BLaER1 treated with 17β-estradiol and CSF1 and Interleukin-3, amounts not matched to agents 10 nM and 100 nM (cell line): Measurements from ENCODE around the gene MYH11.
"Not testable (repeated sequence)": the region's sequence is repeated elsewhere in the genome, so short reads cannot be mapped to it uniquely, and the experiment has no call there.

Experiments used
- H3K27ac ChIP-seq, 11 experiments: shearing (Covaris generic); formaldehyde crosslinking; 2 replicates each; pipeline ENCODE4 v1.8.1; 2022
- H3K27me3 ChIP-seq, 11 experiments: shearing (Covaris generic); formaldehyde crosslinking; 2 replicates each; pipeline ENCODE4 v1.8.1; 2022
- H3K36me3 ChIP-seq, 11 experiments: shearing (Covaris generic); formaldehyde crosslinking; 2 replicates each; pipeline ENCODE4 v1.8.1; 2022
- H3K4me1 ChIP-seq, 10 experiments: shearing (Covaris generic); formaldehyde crosslinking; 2 replicates each; pipeline ENCODE4 v1.8.1; 2022
- H3K4me2 ChIP-seq, 11 experiments: shearing (Covaris generic); formaldehyde crosslinking; 2 replicates each; pipeline ENCODE4 v1.8.1; 2022
- H3K4me3 ChIP-seq, 10 experiments: shearing (Covaris generic); formaldehyde crosslinking; 2 replicates each; pipeline ENCODE4 v1.8.1; 2022
- H3K9ac ChIP-seq, 11 experiments: shearing (Covaris generic); formaldehyde crosslinking; 2 replicates each; pipeline ENCODE4 v1.8.1; 2022
- H3K9me3 ChIP-seq, 11 experiments: shearing (Covaris generic); formaldehyde crosslinking; replicated peaks in 1 of 11; 2 replicates each; pipeline ENCODE4 v1.8.1; 2022
- H4K20me1 ChIP-seq, 11 experiments: shearing (Covaris generic); formaldehyde crosslinking; 2 replicates each; pipeline ENCODE4 v1.8.1; 2022
- Cebpa-rat ChIP-seq, 11 experiments: shearing (Covaris generic); IDR thresholded peaks; 2 replicates each; pipeline ENCODE4 v1.8.1; 2022

Gene MYH11

GRCh38 chr16:15735610-15736009 lies 121.2 kb downstream of the MYH11 start:
- Histone ChIP-seq H3K4me3 (no peak overlapping the region), H3K9me3 (peaks cover under 1 to 6% (median 2%) of the 10 kb centered on the region in 11 experiments; a peak in 20 of 22 replicates), H3K4me2 (no peak overlapping the region), H3K4me1 (peaks cover 21 to 42% (median 33%) of the 10 kb centered on the region in 10 experiments), H3K36me3 (peaks cover 0 to 72% (median 49%) of the 10 kb centered on the region in 11 experiments; a peak in 18 of 22 replicates), H3K9ac (no peak overlapping the region), H3K27ac (no peak overlapping the region), H4K20me1 (peaks cover 0 to 47% (median 0%) of the 10 kb centered on the region in 11 experiments; a peak in 5 of 22 replicates), H3K27me3 (no peaks in the 10 kb centered on the region)
- TF ChIP-seq Cebpa-rat (IDR thresholded peaks at IDR 0.05), result no peak

- Histone ChIP-seq H3K27ac (no peak overlapping the region), H3K4me2 (no peak overlapping the region), H3K27me3 (no peaks in the 10 kb centered on the region), H3K9ac (no peak overlapping the region), H3K9me3 (no peaks in the 10 kb centered on the region), H3K36me3 (peaks cover 4 to 73% (median 53%) of the 10 kb centered on the region in 11 experiments; a peak in 20 of 22 replicates), H3K4me3 (no peak overlapping the region), H3K4me1 (peaks cover 7 to 18% (median 13%) of the 10 kb centered on the region in 10 experiments), H4K20me1 (peaks cover 0 to 60% (median 0%) of the 10 kb centered on the region in 11 experiments; a peak in 8 of 22 replicates)
- TF ChIP-seq Cebpa-rat (IDR thresholded peaks at IDR 0.05), result no peak
These were observed 124.4 kb downstream of the MYH11 start for GRCh38 chr16:15732416-15732815.

DNA sequence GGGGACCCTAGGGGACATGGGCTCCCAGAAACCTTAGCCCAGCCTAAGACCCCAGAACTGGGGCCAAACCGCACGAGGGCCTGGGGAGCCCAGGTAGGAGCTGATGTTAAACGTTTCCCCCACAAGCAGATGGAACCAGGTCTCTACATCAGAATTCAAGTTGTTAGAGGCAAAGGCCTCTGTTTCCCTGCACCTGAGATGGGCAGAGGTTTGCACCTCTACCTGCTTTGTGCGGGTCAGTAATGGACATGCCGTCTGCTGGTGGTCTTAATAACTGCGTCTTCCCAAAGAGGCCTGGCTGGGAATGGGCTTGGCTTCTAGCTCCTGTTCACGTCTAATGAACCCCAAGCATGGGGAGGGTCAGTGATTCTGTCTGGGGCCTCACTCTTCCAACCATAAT lies 127.7 kb downstream of the MYH11 start:
- H3K4me1 ChIP-seq, result no peaks in the 10 kb centered on the region
- no peak overlapping the region for H3K9ac ChIP-seq
- no peaks in the 10 kb centered on the region for H3K27me3 ChIP-seq
- peaks cover 0 to 77% (median 10%) of the 10 kb centered on the region in 11 experiments; a peak in 11 of 22 replicates for H4K20me1 ChIP-seq
- H3K9me3 ChIP-seq, result no peaks in the 10 kb centered on the region
- no peak overlapping the region for H3K27ac ChIP-seq
- no peak overlapping the region for H3K4me3 ChIP-seq
- H3K36me3 ChIP-seq, result peaks cover 35 to 73% (median 56%) of the 10 kb centered on the region in 11 experiments
- no peak overlapping the region for H3K4me2 ChIP-seq
- no peak for TF ChIP-seq Cebpa-rat (IDR thresholded peaks at IDR 0.05)

DNA sequence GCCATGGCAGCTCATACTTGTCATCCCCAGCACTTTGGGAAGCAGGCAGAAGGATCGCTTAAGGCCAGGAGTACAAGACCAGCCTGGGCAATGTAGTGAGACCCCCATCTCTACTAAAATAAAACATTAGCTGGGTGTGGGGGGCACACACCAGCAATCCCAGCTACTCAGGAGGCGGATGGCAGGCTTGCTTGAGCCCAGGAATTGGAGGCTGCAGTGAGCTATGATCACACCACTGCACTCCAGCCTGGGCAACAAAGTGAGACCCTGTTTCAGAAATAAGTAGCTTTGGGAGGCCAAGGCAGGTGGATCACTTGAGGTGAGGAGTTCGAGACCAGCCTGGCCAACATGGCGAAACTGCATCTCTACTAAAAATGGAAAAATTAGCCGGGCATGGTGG lies 129.1 kb downstream of the MYH11 start:
- peaks cover 40 to 73% (median 59%) of the 10 kb centered on the region in 11 experiments for H3K36me3 ChIP-seq
- not testable (repeated sequence) for H3K4me2 ChIP-seq, H3K9me3 ChIP-seq, H3K9ac ChIP-seq, H3K4me3 ChIP-seq, H3K4me1 ChIP-seq, H3K27me3 ChIP-seq, H3K27ac ChIP-seq
- H4K20me1 ChIP-seq, result peaks cover 0 to 89% (median 10%) of the 10 kb centered on the region in 11 experiments; a peak in 11 of 22 replicates

DNA sequence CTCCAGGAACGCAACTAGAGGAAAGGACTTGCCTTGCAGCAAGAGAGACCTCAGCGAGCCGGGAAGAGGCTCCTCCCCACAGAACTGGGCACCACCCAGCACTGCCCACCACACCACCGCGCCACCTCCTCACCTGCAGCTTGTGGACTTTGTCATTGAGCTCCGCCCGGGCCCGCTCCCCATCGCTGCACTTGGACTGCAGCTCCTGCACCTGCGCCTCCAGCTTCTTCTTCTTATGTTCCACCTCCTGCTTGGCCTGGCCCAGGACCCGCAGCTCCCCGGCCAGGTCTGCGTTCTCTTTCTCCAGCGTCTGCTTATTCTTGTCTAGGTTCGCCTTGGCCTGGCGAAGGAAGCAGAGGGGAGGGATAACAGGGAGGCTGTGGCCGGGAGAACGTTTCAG lies 130.1 kb downstream of the MYH11 start:
- Histone ChIP-seq H4K20me1 (peaks cover 0 to 89% (median 13%) of the 10 kb centered on the region in 11 experiments; a peak in 12 of 22 replicates), H3K4me1 (no peaks in the 10 kb centered on the region), H3K9me3 (no peaks in the 10 kb centered on the region), H3K4me3 (no peak overlapping the region), H3K36me3 (peaks cover 44 to 77% (median 67%) of the 10 kb centered on the region in 11 experiments), H3K4me2 (no peak overlapping the region), H3K27me3 (no peaks in the 10 kb centered on the region), H3K27ac (no peak overlapping the region), H3K9ac (no peak overlapping the region)
- no peak for TF ChIP-seq Cebpa-rat (IDR thresholded peaks at IDR 0.05)

GRCh38 chr16:15725641-15726240 lies 131.1 kb downstream of the MYH11 start:
- Histone ChIP-seq H3K4me3 (no peak overlapping the region), H3K27ac (no peak overlapping the region), H4K20me1 (peaks cover 0 to 89% (median 22%) of the 10 kb centered on the region in 11 experiments; a peak in 13 of 22 replicates), H3K27me3 (no peaks in the 10 kb centered on the region), H3K4me2 (no peak overlapping the region), H3K9ac (no peak overlapping the region), H3K9me3 (no peaks in the 10 kb centered on the region), H3K36me3 (peaks cover 48 to 87% (median 76%) of the 10 kb centered on the region in 11 experiments), H3K4me1 (no peaks in the 10 kb centered on the region)
- no peak for TF ChIP-seq Cebpa-rat (IDR thresholded peaks at IDR 0.05)

- H3K9me3 ChIP-seq, result no peaks in the 10 kb centered on the region
- H4K20me1 ChIP-seq, result peaks cover 0 to 98% (median 38%) of the 10 kb centered on the region in 11 experiments; a peak in 17 of 22 replicates
- H3K27me3 ChIP-seq, result no peaks in the 10 kb centered on the region
- no peak overlapping the region for H3K9ac ChIP-seq
- H3K4me2 ChIP-seq, result no peak overlapping the region
- H3K4me3 ChIP-seq, result no peak overlapping the region
- H3K27ac ChIP-seq, result no peak overlapping the region
- TF ChIP-seq Cebpa-rat (IDR thresholded peaks at IDR 0.05), result no peak
- H3K36me3 ChIP-seq, result peaks cover 60 to 100% (median 92%) of the 10 kb centered on the region in 11 experiments
- peaks cover 0 to 15% (median 4%) of the 10 kb centered on the region in 10 experiments; a peak in 8 of 20 replicates for H3K4me1 ChIP-seq
These were observed 133.0 kb downstream of the MYH11 start for GRCh38 chr16:15723808-15724207.

DNA sequence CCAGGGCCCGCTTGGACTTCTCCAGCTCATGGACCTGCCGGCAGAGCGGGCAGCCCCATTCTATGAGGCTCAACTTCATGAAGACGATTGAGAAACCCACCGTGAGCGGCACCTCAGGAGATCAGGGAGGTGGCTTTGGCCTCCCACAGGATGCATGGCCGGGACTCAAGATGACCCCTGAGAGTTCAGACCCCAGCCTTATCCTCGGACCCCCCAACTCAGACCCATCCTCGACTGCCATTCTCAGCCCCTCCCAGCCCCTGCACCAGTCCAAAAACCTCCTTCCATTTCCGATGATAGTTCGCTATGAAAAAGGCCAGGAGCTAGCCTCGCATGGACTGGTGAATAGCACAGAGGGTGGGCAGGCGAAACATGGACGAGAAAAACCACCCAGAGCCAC lies 135.8 kb downstream of the MYH11 start:
- no peaks in the 10 kb centered on the region for H3K9me3 ChIP-seq
- no peak overlapping the region for H3K27ac ChIP-seq
- no peak overlapping the region for H3K9ac ChIP-seq
- H4K20me1 ChIP-seq, result peaks cover 0 to 98% (median 57%) of the 10 kb centered on the region in 11 experiments; a peak in 19 of 22 replicates
- peaks cover 0 to 15% (median 4%) of the 10 kb centered on the region in 10 experiments; a peak in 8 of 20 replicates for H3K4me1 ChIP-seq
- H3K4me3 ChIP-seq, result no peak overlapping the region
- H3K27me3 ChIP-seq, result no peaks in the 10 kb centered on the region
- TF ChIP-seq Cebpa-rat (IDR thresholded peaks at IDR 0.05), result no peak
- no peak overlapping the region for H3K4me2 ChIP-seq
- peaks cover 70 to 100% (median 98%) of the 10 kb centered on the region in 11 experiments for H3K36me3 ChIP-seq

GRCh38 chr16:15716694-15717447 lies 140.0 kb downstream of the MYH11 start:
- no peaks in the 10 kb centered on the region for H3K27me3 ChIP-seq
- peaks cover 0 to 100% (median 96%) of the 10 kb centered on the region in 11 experiments; a peak in 20 of 22 replicates for H4K20me1 ChIP-seq
- no peak overlapping the region for H3K9ac ChIP-seq
- H3K27ac ChIP-seq, result no peak overlapping the region
- no peaks in the 10 kb centered on the region for H3K9me3 ChIP-seq
- no peak for TF ChIP-seq Cebpa-rat (IDR thresholded peaks at IDR 0.05)
- no peak overlapping the region for H3K4me3 ChIP-seq
- H3K36me3 ChIP-seq, result peaks cover 55 to 100% (median 90%) of the 10 kb centered on the region in 11 experiments
- H3K4me2 ChIP-seq, result no peak overlapping the region
- H3K4me1 ChIP-seq, result peaks cover 0 to 28% (median 14%) of the 10 kb centered on the region in 10 experiments; a peak in 13 of 20 replicates
